NCI-H146 treated with DMSO at 0.1 percent for 48 hours (cell line): ENCODE data around the gene CTSA.
"Not testable (repeated sequence)": the region's sequence is repeated elsewhere in the genome, so short reads cannot be mapped to it uniquely, and the experiment has no call there.

Source experiments
- DNase-seq: peaks from one replicate; lab custom pipeline; 2025; ENCODE audit not compliant: unreplicated experiment; lab: John Stamatoyannopoulos, UW

The CTSA gene

DNA sequence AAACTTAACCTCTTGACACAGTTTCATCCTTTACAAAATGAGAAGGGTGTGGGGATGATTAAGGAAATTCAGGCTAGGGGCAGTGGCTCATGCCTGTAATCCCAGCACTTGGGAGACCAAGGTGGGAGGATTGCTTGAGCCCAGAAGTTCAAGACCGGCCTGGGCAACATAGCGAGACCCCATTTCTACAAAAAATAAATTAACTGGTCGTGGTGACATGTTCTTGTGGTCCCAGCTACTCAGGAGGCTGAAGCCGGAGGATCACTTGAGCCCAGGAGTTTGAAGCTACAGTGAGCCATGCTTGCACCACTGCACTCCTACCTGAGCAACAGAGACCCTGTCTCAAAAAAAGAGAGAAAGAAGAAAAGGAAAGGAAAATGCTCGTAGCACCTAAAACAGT lies 24.7 kb upstream of the CTSA start:
- no peak for DNase-seq

DNA sequence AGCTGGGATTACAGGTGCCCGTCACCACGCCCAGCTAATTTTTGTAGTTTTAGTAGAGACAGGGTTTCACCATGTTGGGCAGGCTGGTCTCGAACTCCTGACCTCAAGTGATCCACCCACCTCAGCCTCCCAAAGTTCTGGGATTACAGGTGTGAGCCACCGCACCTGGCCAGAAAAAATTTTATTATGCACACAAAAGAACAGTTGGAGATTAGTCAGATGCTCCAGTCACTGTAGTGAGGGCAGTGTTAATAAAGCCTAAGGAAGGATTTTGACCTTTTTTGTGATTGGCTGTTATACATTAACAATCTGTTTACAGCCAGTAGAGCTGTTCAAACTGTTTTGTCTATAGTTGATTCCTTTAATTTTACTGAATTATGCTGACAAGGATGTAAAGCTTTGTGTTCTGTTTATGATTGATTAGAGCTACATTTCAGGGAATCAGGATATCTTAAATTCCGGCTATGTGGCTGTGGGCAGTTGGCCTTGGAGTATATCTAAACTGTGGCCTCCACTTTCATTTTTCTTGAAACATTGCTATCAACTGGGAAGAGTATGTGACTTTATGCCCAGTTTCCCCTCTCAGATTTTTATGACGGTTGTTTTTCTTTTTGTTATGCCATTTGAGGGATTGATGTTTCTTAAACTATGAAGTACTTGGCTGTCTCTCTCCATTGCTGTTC lies 23.9 kb upstream of the CTSA start:
- no peak for DNase-seq

DNA sequence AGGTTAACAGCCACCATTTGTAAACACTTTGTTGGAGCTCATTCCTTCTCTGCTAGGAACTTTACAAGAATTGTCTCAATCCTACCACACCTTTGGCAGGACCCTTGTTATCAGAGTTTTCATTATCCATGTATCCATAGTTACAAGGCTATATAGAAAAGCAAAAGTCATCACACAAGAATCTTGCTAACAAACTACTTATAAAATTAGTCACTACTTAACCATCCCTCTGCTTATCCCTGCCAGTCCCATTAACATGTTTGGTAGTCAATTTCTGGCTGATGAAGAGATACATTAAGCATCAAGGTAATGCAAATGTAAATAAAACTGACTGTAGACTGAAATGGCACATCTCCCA lies 23.3 kb upstream of the CTSA start:
- no peak for DNase-seq

GRCh38 chr20:45872626-45873025 lies 18.5 kb upstream of the CTSA start:
- no peak for DNase-seq

GRCh38 chr20:45873409-45874103 lies 17.6 kb upstream of the CTSA start:
- DNase-seq: no peak

DNA sequence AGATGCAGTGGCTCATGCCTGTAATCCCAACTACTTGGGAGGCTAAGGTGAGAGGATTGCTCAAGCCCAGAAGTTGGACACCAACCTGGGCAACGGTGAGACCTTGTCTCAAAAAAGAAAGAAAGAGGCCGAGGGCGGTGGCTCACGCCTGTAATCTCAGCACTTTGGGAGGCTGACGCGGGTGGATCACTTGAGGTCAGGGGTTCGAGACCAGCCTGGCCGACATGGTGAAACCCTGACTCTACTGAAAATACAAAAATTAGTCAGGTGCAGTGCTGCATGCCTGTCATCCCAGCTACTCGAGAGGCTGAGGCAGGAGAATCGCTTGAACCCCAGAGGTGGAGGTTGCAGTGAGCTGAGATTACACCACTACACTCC lies 17.0 kb upstream of the CTSA start:
- not testable (repeated sequence) for DNase-seq

GRCh38 chr20:45874576-45874975 lies 16.6 kb upstream of the CTSA start:
- DNase-seq: no peak

DNA sequence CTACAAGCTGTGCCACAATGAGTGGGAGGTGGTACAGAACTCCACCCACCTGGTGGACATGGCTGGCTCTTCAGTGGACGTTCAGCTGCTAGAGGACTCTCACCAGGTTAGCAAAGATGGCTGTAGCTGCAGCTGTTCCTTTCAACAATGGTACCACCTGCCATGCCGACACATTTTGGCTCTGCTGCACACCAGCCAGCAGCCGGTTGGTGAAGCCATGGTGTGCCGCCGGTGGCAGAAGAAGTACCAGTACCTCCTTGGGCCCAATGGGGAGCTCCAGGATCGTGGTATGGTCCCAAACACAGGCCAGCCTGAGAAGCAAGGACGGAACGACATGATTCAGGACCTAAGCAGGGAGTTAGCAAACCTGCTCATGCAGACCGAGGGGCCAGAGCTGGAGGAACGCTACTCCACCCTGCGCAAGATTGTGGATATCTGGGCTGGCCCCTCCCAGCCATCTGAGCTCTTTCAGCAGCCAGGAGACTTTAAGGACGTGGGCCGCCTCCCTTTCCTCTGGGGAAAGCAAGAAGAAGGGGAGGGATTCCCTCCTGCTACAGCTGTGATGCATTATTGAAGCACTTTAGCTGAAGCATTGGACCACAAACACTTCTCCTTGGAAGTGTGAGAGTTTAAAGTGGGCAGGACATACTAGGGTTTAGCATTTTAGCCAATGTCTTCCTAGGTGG lies 12.9 kb upstream of the CTSA start:
- no peak for DNase-seq

DNA sequence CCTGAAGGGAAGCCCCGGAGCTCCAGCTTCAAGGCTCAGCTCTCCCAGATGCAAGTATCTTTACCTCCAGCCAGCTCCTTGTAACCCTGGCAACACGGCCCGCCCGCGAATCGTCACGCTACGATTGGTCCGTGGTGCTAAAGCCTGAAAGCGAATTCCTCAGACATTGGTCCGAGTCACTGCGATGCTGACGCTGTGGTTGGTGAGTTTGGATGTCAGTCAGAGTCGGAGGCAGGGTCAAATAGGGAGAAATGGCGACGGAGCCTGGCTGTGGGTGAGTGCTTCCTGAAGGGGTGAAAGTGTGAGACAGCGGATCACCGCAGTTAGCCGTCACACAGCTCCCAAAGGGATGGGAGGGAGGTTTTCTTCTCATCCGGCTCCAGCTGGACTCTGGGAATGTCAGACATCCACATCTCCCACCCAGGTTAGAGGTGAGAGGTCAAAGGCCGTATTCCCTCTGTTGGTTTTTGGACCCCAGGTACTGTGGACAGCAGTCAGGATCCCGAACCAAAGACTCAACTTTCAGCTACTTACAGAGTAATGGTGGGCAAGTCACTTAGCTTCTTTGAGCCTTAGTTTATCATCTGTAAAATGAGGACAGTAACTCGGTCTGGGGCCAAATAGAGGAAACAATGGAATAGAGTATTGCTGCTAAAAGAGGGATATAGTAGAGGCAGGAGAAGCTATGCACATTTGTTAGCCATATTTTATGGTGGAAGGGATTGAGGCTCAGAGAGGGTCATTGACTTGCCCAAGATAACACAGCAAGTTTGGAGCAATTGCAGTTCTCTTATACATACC lies 9.9 kb upstream of the CTSA start, which contains the start of gene ZSWIM1:
ZSWIM1 (plus strand) TSS at position 240 of the 801 bp plus-strand sequence. CDS start 1,366 bp downstream, outside the sequence.
- DNase-seq: peak; percentile 97

DNA sequence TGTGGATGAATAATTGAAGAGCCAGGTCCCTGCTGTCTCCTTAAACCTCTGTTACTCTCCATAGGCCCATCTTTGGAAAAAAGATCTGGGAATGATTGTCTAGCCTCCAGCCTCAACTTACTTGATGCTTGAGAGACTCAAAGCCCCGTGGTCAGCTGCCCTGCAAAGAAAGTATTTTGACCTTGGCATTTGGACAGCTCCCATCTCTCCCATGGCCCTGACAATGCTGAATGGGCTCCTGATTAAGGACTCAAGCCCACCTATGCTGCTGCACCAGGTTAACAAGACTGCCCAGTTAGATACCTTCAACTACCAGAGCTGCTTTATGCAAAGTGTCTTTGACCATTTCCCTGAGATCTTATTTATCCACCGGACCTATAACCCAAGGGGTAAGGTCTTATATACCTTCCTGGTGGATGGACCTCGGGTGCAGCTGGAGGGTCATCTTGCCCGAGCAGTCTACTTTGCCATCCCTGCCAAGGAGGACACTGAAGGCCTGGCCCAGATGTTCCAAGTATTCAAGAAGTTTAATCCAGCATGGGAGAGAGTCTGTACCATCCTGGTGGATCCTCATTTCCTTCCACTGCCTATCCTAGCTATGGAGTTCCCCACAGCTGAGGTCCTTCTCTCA lies 8.6 kb upstream of the CTSA start:
- no peak for DNase-seq

DNA sequence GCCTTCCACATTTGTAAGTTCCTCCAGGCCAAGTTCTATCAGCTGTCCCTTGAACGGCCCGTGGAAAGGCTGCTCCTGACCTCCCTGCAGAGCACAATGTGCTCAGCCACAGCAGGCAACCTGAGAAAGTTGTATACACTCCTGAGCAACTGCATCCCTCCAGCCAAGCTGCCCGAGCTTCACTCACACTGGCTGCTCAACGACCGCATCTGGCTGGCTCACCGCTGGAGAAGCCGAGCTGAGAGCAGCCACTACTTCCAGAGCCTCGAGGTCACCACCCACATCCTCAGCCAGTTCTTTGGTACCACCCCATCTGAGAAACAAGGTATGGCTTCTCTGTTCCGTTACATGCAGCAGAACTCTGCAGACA lies 8.1 kb upstream of the CTSA start:
- no peak for DNase-seq

GRCh38 chr20:45886590-45887345 lies 4.4 kb upstream of the CTSA start:
- no peak for DNase-seq

DNA sequence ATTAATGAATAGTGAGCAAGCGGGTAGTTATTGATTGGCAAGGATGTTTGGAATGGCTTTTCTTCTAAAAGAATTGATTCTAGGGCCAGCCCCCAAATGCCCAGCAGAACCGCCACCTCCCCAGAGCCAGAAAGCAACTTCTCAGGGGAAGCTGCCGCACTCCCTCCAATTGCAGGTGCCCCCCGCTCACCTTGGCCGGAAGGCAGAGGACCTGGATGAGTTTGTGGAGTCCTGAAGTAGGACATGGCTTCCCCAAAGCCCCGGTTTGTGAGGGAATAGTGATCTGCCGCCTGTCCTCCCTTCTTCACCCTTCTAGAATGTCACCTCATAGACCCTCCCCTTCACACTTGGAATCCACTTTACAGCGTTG lies 3.8 kb upstream of the CTSA start, which contains the start of gene SPATA25:
SPATA25 (minus strand) TSS at position 277 of the 370 bp plus-strand sequence; CDS start at position 245, 32 bp downstream.
- DNase-seq: no peak

- no peak for DNase-seq
Measured at GRCh38 chr20:45888681-45889080, 2.5 kb upstream of the CTSA start.

DNA sequence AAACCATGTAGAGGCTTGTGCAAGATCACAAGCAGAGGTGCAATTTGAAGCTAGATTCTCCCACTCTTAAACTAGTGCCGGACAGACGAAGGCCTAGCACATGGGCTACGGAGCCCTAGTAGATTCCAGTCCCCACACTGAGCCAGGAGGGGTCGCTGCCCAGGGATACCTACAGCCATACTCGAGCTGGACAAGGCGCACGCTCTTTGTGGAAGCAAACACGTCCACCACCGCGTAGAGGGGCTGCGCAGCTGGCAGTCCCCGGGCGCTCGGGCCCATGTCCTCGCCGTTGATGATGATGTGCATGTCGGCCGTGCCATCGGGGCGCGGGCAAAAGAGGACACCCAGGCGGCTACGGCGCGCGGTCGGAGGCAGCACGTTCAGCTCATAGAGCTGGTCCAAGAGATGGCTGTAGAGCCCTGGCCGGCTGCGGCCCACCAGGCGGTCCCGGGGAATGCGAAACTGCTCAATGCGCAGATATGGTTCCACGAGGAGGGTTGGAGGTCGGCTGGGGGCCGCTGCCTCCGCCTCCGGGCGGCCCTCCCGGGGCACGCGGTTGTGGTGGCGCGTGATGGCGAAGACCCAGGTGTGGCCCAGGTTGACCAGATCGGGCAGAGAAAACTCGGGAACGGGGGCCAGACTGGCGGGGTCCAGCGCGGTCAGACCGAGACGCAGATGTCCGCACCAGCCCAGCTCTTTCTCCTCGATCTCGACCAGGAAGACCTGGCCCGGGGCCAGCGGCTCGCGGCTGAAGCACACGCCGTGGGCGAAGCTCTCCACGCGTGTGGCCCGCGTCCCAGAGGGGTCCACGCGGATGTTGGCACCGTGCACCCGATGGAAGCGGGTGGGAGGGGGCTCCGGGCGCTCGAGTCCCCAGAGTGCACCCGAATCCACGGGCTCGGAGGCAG lies 804 bp upstream of the CTSA start:
- DNase-seq: peak; percentile 75

- no peak for DNase-seq
Measured at GRCh38 chr20:45892049-45892825, 1.1 kb downstream of the CTSA start.

DNA sequence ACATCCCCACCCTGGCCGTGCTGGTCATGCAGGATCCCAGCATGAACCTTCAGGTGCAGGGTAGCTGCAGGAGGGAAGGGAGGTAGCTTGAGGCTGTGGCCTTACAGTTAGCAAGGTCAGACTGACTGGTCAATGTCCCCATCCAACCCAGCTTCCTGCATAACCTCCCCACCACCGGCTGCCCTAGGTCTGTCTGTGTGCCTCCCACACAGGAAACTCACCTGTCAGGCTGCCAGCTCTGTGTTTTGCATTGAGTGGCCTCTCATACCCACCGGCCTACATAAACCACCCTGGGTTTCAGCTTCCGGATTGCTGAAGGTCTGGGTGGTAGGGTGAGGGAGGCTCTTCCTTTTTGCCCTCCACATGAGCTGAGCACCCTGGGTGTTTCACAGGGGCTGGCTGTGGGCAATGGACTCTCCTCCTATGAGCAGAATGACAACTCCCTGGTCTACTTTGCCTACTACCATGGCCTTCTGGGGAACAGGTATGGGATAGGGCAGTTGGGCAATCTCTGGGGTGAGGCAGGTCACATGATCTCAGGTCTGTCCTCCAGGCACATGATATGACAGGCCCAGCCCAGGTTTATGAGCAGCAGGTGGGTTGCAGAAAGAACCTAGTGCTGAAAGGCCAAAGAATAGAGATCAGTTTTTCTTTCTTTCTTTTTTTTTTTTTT lies 1.8 kb downstream of the CTSA start:
- DNase-seq: no peak

- DNase-seq: no peak
Measured at GRCh38 chr20:45893831-45894230, 2.7 kb downstream of the CTSA start.
